Measurements from ENCODE around the gene SPINK14.

SPINK14 gene

GRCh38 chr5:148168246-148168645 is at the start of gene SPINK14:
Gene SPINK14 (plus strand): TSS chr5:148168546. CDS start chr5:148169733, 1,187 bp downstream.
- TF ChIP-seq CTCF (IDR thresholded peaks at IDR 0.05; ENCODE audit: insufficient read depth, low read depth, low read length, missing control alignments): no peak
- no peak within 1 kb of the TSS for H3K4me3 ChIP-seq (ENCODE audit: low read length)
- DNase-seq (ENCODE audit: low read depth): no peak

- no peak for TF ChIP-seq CTCF (IDR thresholded peaks at IDR 0.05; ENCODE audit: insufficient read depth, low read depth, low read length, missing control alignments)
- DNase-seq (ENCODE audit: low read depth): no peak
- H3K4me3 ChIP-seq (ENCODE audit: low read length): no peak overlapping the region
Measured at GRCh38 chr5:148120317-148120716, 48.0 kb upstream of the SPINK14 start.

- peak; percentile 52 for DNase-seq (ENCODE audit: low read depth)
- no peak overlapping the region for H3K4me3 ChIP-seq (ENCODE audit: low read length)
- TF ChIP-seq CTCF (IDR thresholded peaks at IDR 0.05; ENCODE audit: insufficient read depth, low read depth, low read length, missing control alignments): peak; percentile 32
Measured at GRCh38 chr5:148125641-148126040, 42.7 kb upstream of the SPINK14 start.

- H3K4me3 ChIP-seq (ENCODE audit: low read length): no peak overlapping the region
- no peak for TF ChIP-seq CTCF (IDR thresholded peaks at IDR 0.05; ENCODE audit: insufficient read depth, low read depth, low read length, missing control alignments)
- no peak for DNase-seq (ENCODE audit: low read depth)
Measured at GRCh38 chr5:148135091-148136048, 33.0 kb upstream of the SPINK14 start.

- DNase-seq (ENCODE audit: low read depth): no peak
- no peak overlapping the region for H3K4me3 ChIP-seq (ENCODE audit: low read length)
- no peak for TF ChIP-seq CTCF (IDR thresholded peaks at IDR 0.05; ENCODE audit: insufficient read depth, low read depth, low read length, missing control alignments)
Measured at GRCh38 chr5:148140846-148141245, 27.5 kb upstream of the SPINK14 start.

- TF ChIP-seq CTCF (IDR thresholded peaks at IDR 0.05; ENCODE audit: insufficient read depth, low read depth, low read length, missing control alignments): no peak
- H3K4me3 ChIP-seq (ENCODE audit: low read length): no peak overlapping the region
- DNase-seq (ENCODE audit: low read depth): no peak
Measured at GRCh38 chr5:148141645-148142044, 26.7 kb upstream of the SPINK14 start.
